ENCODE measurements around the gene DACT2.

GRCh38 chr6:168331058-168331457 lies 11.5 kb upstream of the DACT2 start:
- TF ChIP-seq EP300 (IDR thresholded peaks at IDR 0.05; ENCODE audit: borderline replicate concordance in 1 of 2, low read depth in 2 of 2, low read length in 2 of 2) (no peak), RAD21 (IDR thresholded peaks at IDR 0.05 in 1 of 2, conservative IDR thresholded peaks at IDR 0.05 in 1 of 2; ENCODE audit: low read depth in 2 of 2, low read length in 2 of 2) (no peak), TAF7 (optimal IDR thresholded peaks at IDR 0.05; ENCODE audit: borderline replicate concordance, low read depth, low read length) (no peak), EZH2 (IDR thresholded peaks at IDR 0.05; ENCODE audit: low read depth, low read length, severe bottlenecking) (no peak), POLR2A (IDR thresholded peaks at IDR 0.05; ENCODE audit: control extremely low read depth in 1 of 2, low read depth in 2 of 2, low read length in 2 of 2) (no peak), CTCF (IDR thresholded peaks at IDR 0.05; ENCODE audit: control extremely low read depth in 1 of 3, insufficient read depth in 1 of 3, low read depth in 1 of 3, low read length in 3 of 3) (no peak)
